AG09319 (cell line): ENCODE data around the gene SLIRP.
"Not testable (repeated sequence)": the region's sequence is repeated elsewhere in the genome, so short reads cannot be mapped to it uniquely, and the experiment has no call there.

Source experiments
- DNase-seq: peaks from one replicate; pipeline ENCODE4 v3.0.0-alpha.2; 2010; ENCODE audit warnings: low read depth; ENCODE audit errors: extremely low read depth
- CTCF ChIP-seq: IDR thresholded peaks from 2 replicates; pipeline ENCODE4 v1.5.1; 2011; ENCODE audit warnings: low read depth, mild to moderate bottlenecking, inconsistent platforms, low read length, moderate library complexity

SLIRP gene

GRCh38 chr14:77741438-77741837 lies 33.5 kb downstream of the SLIRP start:
- TF ChIP-seq CTCF, result no peak
- DNase-seq, result no peak

GRCh38 chr14:77746064-77746702 lies 38.3 kb downstream of the SLIRP start:
- no peak for DNase-seq
- no peak for TF ChIP-seq CTCF

- DNase-seq, result not testable (repeated sequence)
Observed at GRCh38 chr14:77747425-77747824, 39.5 kb downstream of the SLIRP start.

- no peak for TF ChIP-seq CTCF
- DNase-seq, result no peak
Observed at GRCh38 chr14:77752266-77752665, 44.4 kb downstream of the SLIRP start.

- no peak for TF ChIP-seq CTCF
- DNase-seq, result no peak
Observed at GRCh38 chr14:77752799-77753516, 45.1 kb downstream of the SLIRP start.

GRCh38 chr14:77760381-77761204 lies 52.7 kb downstream of the SLIRP start, which contains the start of gene SNW1:
SNW1 (minus strand) TSS chr14:77761156; CDS start chr14:77761127, 29 bp downstream.
- TF ChIP-seq CTCF, result no peak
- peak; percentile 85 for DNase-seq

GRCh38 chr14:77761205-77761931 lies 53.5 kb downstream of the SLIRP start:
- DNase-seq, result no peak
- peak; percentile 40 for TF ChIP-seq CTCF
